NOMO-1 (cell line): ENCODE measurements around the gene LAMA3.

ENCODE experiments used
- DNase-seq, 2 experiments: peaks; one replicate each; lab custom pipeline; 2025; ENCODE audit not compliant: unreplicated experiment in 2 of 2; lab: John Stamatoyannopoulos, UW

Gene LAMA3

GRCh38 chr18:23758281-23758680 lies 69.0 kb downstream of the LAMA3 start:
- DNase-seq, result no peak

GRCh38 chr18:23761941-23762340 lies 72.7 kb downstream of the LAMA3 start:
- no peak for DNase-seq

DNA sequence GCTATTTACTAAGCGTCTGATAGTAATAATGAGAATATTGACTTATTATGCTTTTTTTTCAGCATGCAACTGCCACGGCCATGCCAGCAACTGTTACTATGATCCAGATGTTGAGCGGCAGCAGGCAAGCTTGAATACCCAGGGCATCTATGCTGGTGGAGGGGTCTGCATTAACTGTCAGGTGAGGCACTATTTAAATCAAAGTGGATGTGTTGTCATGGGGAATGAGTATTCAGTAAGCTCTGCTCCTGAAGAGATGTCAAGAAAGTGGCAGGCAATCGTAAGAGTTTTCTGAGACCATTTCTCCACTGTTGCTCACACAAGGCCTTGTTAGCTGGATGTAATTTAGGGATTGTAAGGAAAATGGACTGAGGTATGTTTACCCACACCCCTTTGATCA lies 74.1 kb downstream of the LAMA3 start:
- no peak for DNase-seq

DNA sequence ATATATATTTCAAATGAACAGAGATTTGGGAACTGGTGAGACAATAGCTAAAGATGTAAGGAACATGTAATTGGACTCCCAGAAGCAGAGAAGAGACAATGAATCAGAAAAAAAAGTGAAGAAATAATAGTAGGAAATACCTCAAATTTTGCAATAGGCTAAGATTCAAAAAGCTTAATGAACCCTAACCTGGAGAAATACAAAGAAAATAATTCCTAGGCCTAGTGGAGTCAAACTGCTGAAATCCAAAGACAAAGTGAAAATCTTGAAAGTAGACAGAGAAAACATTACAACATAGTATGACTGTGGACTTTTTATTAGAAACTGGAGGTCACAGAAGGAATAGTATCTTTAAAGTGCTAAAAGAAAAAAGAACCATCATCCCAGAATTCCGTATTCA lies 76.7 kb downstream of the LAMA3 start:
- DNase-seq, result no peak

DNA sequence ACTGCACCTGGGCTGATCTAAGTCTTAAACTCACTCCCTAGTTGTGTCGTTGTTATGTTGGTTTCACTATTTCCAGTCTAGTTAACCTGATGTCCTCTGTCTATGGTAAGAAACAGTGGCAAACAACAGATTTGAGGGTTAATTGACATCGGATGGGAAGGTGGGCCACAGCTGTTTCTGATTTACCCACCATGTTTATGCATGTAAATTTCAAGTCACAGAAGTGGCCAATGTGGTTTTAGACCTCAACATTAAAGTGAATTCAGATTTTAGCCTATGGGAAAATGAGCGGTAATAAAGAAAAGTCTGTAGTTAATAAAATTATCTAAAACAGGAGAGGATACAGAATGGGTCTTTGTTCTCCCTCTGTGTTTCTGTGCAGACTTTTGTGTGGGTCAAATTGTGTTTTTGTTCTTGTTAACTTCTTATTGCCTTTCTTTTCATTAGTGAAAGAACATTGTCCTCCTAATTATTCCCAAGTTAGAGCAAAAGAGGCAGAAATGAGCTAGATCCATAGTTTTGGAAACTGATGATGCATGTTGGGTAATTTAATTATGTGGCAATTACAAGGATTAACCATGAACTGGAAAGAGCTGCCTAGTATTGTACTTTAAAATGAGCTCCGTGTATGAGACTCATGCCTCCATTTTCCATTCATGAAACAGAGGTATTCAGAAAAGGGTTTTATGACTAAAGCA lies 83.2 kb downstream of the LAMA3 start:
- DNase-seq, result no peak

DNA sequence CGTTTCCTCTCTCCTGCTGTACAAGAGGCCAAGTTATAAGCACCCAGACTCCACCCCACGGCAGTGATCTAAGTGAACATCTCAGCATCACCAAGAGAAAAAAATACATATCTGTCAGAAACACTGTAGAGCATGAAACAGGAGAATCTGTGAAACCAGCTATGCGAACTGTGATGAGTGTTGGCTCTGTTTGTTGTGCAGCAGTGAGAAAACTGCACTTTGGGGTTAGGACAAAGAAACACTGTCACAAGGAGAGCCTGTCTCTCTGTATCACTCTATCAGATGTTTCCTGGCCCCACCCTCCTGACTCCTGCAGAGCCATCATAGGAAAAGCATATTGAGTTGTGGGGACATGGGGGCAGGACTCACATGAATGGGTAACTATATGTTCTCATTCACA lies 87.1 kb downstream of the LAMA3 start:
- DNase-seq, result no peak

DNA sequence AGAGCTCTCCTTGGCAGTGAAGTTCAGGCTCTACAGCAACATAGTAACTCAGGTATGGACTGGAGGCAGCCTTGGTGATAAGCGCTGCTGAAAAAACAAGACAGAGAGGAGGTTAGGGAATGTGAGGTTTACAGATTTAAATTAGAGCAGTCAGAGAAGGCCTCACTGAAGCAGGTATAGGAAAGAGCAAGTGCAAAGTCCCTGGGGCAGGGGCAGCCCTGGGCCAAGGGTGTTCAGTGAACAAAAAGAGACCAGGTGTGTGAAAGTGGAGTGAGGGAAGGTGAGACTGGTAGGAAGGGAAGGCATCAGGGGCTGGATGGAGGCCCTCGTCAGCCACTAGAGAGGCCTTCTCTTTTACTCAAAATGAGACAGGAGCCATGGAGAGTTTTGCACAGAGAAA lies 89.6 kb downstream of the LAMA3 start:
- DNase-seq, result no peak

DNA sequence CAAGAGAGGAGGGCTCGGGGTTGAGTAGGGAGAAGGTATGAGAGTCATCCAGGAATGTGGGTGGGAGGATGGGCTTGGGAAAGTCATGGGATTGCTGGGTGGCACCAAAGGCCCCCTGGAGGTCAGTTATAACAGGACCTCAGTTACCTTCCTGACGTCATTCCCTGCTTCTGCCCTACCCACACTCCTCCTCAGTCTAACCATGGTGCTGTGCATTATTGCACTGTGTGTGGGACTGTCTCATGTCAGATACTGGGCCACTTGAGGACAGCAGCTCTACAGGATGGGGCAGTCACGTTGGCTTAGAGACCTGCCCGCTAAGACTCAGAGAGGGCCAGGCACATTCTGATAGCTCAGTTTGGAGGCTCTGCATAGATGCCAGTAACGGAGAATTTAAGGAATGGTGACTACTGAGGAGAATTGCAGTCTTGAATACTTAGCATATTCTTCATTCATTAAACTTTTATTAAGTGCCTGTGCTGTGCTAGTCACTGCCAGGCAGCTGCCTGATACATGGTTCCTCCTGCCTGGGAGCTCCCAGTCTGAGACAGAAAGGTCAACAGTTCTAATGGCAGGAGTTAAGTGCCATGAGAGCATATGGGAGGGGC lies 90.5 kb downstream of the LAMA3 start:
- no peak for DNase-seq

DNA sequence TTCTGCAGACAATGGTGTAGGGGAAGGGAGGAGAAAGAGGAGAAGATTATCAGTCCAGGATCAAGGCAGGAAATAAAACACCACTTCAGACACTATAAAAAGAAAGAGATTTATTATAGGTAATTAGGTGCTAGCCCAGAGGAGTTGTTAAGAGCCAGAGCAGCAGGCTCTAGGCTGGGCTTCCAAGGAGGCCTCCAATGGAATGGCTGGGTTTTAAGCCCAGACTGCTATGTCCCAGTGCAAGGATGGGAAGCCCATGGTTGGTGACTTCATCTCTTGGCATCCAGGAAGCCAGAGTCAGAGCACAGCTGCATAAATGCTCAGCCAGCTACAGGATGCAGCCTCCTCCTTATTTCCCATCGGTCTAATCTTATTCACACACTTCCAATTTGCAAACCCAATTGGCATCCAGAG lies 95.6 kb downstream of the LAMA3 start:
- DNase-seq, result no peak

DNA sequence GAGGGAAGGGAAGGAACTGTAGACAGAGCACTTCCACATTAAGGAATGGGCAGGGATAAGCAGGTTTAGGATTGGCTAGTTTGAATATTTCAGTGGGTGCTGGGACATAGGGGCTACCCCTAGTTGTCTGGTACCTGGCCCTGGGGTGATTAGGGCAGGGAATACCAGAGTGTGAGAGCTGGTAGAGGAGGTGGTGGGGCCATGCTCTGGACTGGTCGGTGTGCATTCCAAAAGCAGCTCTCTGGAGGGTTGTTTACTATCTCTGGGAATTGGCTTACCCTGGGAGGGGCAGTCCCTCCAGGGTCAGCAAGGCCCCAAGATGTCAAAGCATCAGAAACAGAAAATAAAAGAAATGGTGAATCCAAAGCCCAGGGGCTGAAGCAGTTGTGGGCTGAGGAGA lies 103.8 kb downstream of the LAMA3 start:
- no peak for DNase-seq

- no peak for DNase-seq
Measured at GRCh38 chr18:23793985-23794867, 105.0 kb downstream of the LAMA3 start.

GRCh38 chr18:23798249-23798648 lies 109.0 kb downstream of the LAMA3 start:
- peak in 1 of 2 experiments; percentile 24 for DNase-seq

DNA sequence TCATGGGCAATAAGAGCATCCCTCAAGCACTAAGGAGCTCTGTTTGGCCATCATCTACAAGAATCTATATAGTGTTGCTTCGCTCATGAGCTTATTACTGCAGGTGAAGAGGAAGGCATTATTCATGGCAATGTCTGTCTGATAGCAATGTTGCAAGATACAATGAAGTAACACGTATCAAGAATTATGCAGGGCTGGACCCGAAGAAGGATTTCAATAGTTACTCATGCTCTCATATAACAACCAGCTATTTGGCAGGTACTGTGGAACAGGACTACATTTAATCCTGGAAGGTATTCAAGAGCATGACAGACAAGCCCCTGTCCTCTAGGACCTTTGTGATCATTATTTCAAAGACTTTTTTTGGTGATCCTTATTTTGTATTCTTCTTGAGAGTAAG lies 109.6 kb downstream of the LAMA3 start:
- no peak for DNase-seq

DNA sequence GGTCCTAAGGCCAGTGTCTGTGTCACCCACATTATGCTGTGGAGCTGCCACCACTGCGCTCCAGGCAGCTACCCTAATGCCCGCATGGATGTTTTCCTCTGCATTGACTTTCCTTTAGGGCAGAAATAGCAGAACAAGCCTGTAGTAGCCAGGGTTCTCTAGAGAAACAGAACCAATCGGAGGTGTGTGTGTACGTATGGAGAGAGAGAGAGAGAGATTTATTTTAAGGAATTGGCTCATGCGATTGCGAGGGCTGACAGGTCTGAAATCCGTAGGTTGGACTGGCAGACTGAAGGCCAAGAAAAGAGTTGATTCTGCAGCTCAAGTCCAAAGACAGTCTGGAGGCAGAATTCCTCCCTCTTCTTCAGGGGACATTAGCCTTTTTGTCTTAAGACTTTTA lies 110.3 kb downstream of the LAMA3 start:
- DNase-seq, result no peak

DNA sequence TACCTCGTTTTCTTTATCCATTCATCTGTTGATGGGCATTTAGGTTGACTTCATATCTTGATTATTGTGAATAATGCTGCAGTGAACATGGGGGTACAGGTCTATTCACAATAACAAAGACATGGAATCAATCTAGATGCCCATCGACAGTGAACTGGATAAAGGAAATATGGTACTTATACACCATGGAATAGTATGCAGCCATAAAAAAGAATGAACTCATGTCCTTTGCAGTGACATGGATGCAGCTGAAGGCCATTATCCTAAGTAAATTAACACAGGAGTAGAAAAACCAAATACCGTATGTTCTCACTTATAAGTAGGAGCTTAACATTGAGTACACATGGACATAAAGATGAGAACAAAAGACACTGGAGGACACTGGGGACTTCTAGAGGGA lies 111.6 kb downstream of the LAMA3 start:
- no peak for DNase-seq

- no peak for DNase-seq
Measured at GRCh38 chr18:23802817-23803216, 113.6 kb downstream of the LAMA3 start.

- DNase-seq, result no peak
Measured at GRCh38 chr18:23803755-23804154, 114.5 kb downstream of the LAMA3 start.

GRCh38 chr18:23805898-23806297 lies 116.6 kb downstream of the LAMA3 start:
- DNase-seq, result no peak

DNA sequence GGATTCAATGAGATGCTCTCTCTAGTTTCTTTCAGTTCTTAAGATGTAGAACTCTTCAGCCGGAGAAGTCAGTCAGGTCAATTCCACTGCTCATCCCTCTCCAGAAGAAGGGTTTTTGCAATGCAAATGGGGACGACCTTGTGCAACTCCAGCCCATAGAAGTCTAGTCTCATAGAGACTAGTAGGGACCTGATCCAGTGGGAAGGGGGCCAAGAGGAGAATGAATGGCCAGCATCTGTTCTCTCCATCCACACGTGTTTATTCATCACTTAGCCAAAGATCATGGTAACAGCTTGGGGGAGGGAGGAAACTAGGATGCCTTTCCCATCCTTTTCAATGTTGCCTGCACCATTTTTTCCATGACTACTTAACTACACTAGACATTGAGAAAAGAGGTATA lies 120.2 kb downstream of the LAMA3 start:
- no peak for DNase-seq

DNA sequence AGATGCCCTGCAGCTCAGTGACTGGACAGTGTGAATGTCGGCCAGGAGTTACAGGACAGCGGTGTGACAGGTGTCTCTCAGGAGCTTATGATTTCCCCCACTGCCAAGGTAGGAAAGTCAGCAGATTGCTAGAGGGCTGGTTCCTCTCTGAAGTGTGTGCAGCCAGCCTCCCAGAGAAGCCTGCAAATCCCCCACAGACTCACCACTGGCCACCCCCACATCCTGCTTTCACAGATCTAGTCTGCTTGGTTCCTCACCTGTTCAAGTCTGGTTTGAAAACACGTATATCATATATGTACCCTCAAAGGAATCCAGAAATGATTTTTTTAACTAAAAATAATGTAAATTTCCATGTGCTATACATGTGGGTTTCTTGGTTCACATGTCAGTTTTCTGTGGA lies 121.1 kb downstream of the LAMA3 start:
- no peak for DNase-seq

- DNase-seq, result no peak
Measured at GRCh38 chr18:23811176-23811575, 121.9 kb downstream of the LAMA3 start.
